HAP-1 (cell line): ENCODE results near the gene ZNF484.

Experiments used
- DNase-seq, 2 experiments: peaks; one replicate each; pipeline ENCODE4 v3.0.0-alpha.2; 2016 to 2020; ENCODE audit warnings: low spot score in 2 of 2
- H3K27me3 ChIP-seq: fragments of 250-450 bp; sonication (Bioruptor Pico); 2 replicates; pipeline ENCODE4 v1.5.1; 2020; ENCODE audit warnings: low read depth, mild to moderate bottlenecking, moderate library complexity
- H3K36me3 ChIP-seq: fragments of 250-450 bp; sonication (Bioruptor Pico); replicated peaks from 2 replicates; pipeline ENCODE4 v1.5.1; 2020; ENCODE audit warnings: mild to moderate bottlenecking
- H3K4me1 ChIP-seq: fragments of 250-450 bp; sonication (Bioruptor Pico); 2 replicates; pipeline ENCODE4 v1.5.1; 2020; ENCODE audit warnings: mild to moderate bottlenecking
- H3K4me3 ChIP-seq: fragments of 250-450 bp; sonication (Bioruptor Pico); 2 replicates; pipeline ENCODE4 v1.5.1; 2020; ENCODE audit warnings: mild to moderate bottlenecking, moderate library complexity
- H3K9me3 ChIP-seq: fragments of 250-450 bp; sonication (Bioruptor Pico); 2 replicates; pipeline ENCODE4 v1.5.1; 2020; ENCODE audit warnings: mild to moderate bottlenecking, moderate library complexity
- in situ Hi-C: fragments of 300-500 bp; cut with MboI; formaldehyde crosslinking; loops from 3 replicates; pipeline ENCODE4 v1.14.3; 2020; ENCODE audit warnings: low sequenced_read_pairs, inconsistent platforms, mixed read lengths

ZNF484 gene

DNA sequence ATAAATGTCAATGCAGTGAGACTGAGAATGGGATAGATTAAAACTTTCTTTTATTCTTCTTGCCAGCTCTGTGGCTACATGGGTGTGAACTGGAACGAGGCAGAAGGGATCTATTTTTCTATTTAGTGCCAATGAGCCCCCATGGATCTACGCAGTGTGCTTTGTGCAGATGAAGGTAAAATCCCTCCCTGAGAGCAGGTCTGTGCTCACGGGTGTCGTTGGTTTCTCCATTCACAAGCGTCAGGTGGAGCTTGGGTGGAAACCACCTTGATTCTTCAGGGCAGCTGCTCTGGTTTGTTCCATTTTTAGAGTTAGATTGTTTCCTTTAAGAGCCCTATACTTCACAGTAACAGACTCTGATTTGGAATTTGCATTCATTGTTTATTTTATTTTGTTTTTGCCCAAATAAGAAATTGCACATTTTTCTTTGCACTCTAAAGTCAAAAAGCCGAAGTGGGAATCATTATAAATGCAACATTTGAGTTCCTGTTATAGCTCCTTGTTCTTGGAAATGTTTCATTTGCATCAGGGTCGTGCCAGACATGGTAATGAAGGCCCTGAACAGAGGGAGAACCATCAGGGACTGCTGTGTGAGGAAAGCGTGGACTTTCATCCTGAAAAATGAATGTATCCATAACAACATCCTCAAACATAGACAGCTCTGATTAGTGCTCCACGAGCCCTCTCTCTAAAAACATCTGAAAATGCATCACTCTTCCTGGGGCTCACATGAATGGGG is 82.1 kb downstream of the ZNF484 start:
- Histone ChIP-seq H3K9me3 (no peaks in the 10 kb centered on the region), H3K36me3 (no peaks in the 10 kb centered on the region), H3K4me3 (no peak overlapping the region), H3K27me3 (no peaks in the 10 kb centered on the region), H3K4me1 (peaks cover 9% of the 10 kb centered on the region)
- in situ Hi-C loops, result loop anchor here (10.0 kb wide), 1 partner anchor 661 kb away; no protein-coding TSS in a partner anchor
- DNase-seq, result no peak
